ENCODE data around the gene GET4.
"Not testable (repeated sequence)": the region's sequence is repeated elsewhere in the genome, so short reads cannot be mapped to it uniquely, and the experiment has no call there.

Gene GET4

GRCh38 chr7:898855-899681 is 22.7 kb downstream of the GET4 start:
- DNase-seq (ENCODE audit: low read depth, low spot score) = no peak

- no peak for DNase-seq (ENCODE audit: low read depth, low spot score)
These were observed 23.5 kb downstream of the GET4 start for GRCh38 chr7:899806-900205.

- DNase-seq (ENCODE audit: low read depth, low spot score) = no peak
These were observed 24.1 kb downstream of the GET4 start for GRCh38 chr7:900331-901040.

GRCh38 chr7:901041-901387 is 24.7 kb downstream of the GET4 start:
- no peak for DNase-seq (ENCODE audit: low read depth, low spot score)

- peak; percentile 50 for DNase-seq (ENCODE audit: low read depth, low spot score)
These were observed 25.2 kb downstream of the GET4 start for GRCh38 chr7:901388-902154.

GRCh38 chr7:902996-903395 is 26.6 kb downstream of the GET4 start:
- DNase-seq (ENCODE audit: low read depth, low spot score) = no peak

- no peak for DNase-seq (ENCODE audit: low read depth, low spot score)
These were observed 27.8 kb downstream of the GET4 start for GRCh38 chr7:903921-904755.

GRCh38 chr7:904847-905246 is 28.5 kb downstream of the GET4 start:
- no peak for DNase-seq (ENCODE audit: low read depth, low spot score)

- DNase-seq (ENCODE audit: low read depth, low spot score) = no peak
These were observed 30.4 kb downstream of the GET4 start for GRCh38 chr7:906776-907157.

GRCh38 chr7:907158-907980 is 31.0 kb downstream of the GET4 start:
- no peak for DNase-seq (ENCODE audit: low read depth, low spot score)

- DNase-seq (ENCODE audit: low read depth, low spot score) = no peak
These were observed 31.8 kb downstream of the GET4 start for GRCh38 chr7:908159-908581.

GRCh38 chr7:908591-909357 is 32.4 kb downstream of the GET4 start:
- not testable (repeated sequence) for DNase-seq (ENCODE audit: low read depth, low spot score)

GRCh38 chr7:909358-910329 is 33.3 kb downstream of the GET4 start:
- DNase-seq (ENCODE audit: low read depth, low spot score) = no peak

- DNase-seq (ENCODE audit: low read depth, low spot score) = no peak
These were observed 34.1 kb downstream of the GET4 start for GRCh38 chr7:910441-910861.

- DNase-seq (ENCODE audit: low read depth, low spot score) = no peak
These were observed 34.6 kb downstream of the GET4 start for GRCh38 chr7:910931-911431.

- DNase-seq (ENCODE audit: low read depth, low spot score) = no peak
These were observed 35.6 kb downstream of the GET4 start for GRCh38 chr7:911791-912480.

GRCh38 chr7:913736-914520 is 37.6 kb downstream of the GET4 start:
- DNase-seq (ENCODE audit: low read depth, low spot score) = no peak
